Activated B cell treated with CpG ODN at 0.5 μM for 24 hours (primary cell): ENCODE data around the gene RMI1. TPM values are rescaled to one million over a fixed set of nuclear protein-coding genes. Genes with fewer than 3 reads are reported as not detected.

ENCODE experiments used
- ATAC-seq: fragments of 200-7000 bp; cut with Tn5 transposase; one replicate; pipeline ENCODE4 v1.10.0; 2021; ENCODE audit warnings: low read depth, mild to moderate bottlenecking, moderate library complexity
- CTCF ChIA-PET: fragments of 350-600 bp; sonication (Branson Sonifier 250); formaldehyde crosslinking; loops from one replicate; lab custom pipeline; 2021; ENCODE audit warnings: antibody characterized with exemption; lab: Charles Lee
- POLR2A ChIA-PET: fragments of 350-600 bp; sonication (Branson Sonifier 250); formaldehyde crosslinking; loops from one replicate; lab custom pipeline; 2021; ENCODE audit warnings: antibody characterized with exemption; lab: Charles Lee
- DNase-seq: peaks from one replicate; pipeline ENCODE4 v3.0.0; 2022
- H3K27ac Mint-ChIP-seq: one replicate; pipeline ENCODE4 v1.8.0; 2020; ENCODE audit warnings: mixed read lengths
- H3K27me3 Mint-ChIP-seq: one replicate; pipeline ENCODE4 v1.8.0; 2021; ENCODE audit warnings: mixed read lengths
- H3K36me3 Mint-ChIP-seq: one replicate; pipeline ENCODE4 v1.8.0; 2021; ENCODE audit warnings: low read depth, mixed read lengths
- H3K4me1 Mint-ChIP-seq: one replicate; pipeline ENCODE4 v1.8.0; 2021; ENCODE audit warnings: mixed read lengths
- H3K4me3 Mint-ChIP-seq: one replicate; pipeline ENCODE4 v1.8.0; 2020; ENCODE audit warnings: mild to moderate bottlenecking, mixed read lengths
- H3K9me3 Mint-ChIP-seq: one replicate; pipeline ENCODE4 v1.8.0; 2020; ENCODE audit warnings: mixed read lengths
- intact Hi-C: fragments of 100-400 bp; cut with micrococcal nuclease; formaldehyde crosslinking; loops from one replicate; pipeline ENCODE4 v1.15.1; 2024
- total RNA-seq: library from RNA; stranded (reverse); gene quantifications from 2 replicates; pipeline ENCODE4 v1.2.3, GENCODE V29; 2022
- TF ChIP-seq, protein P1 (sequence below): fragments of 200-600 bp; IDR thresholded peaks from one replicate; pipeline ENCODE4 v1.8.0; 2022; ENCODE audit warnings: antibody characterized with exemption, mild to moderate bottlenecking

The RMI1 gene
- total RNA-seq, 1 donor from 2014 or later: 8.5 TPM

DNA sequence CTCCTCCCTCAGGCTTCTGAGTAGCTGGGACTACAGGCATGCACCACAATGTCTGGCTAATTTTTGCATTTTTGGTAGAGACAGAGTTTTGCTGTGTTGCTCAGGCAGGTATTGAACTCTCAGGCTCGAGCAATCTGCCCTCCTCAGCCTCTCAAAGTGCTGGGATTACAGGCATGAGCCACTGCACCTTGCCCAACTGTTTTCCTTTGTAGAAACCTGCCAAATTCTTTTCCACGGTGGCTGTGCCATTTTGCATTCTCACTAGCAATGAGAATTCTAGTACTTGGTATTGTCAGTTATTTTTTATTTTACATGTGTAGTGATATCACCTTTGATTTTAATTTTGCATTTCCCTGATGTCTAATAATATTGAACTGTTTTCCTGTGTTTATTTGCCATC lies 7.8 kb downstream of the RMI1 start:
- no peak overlapping the region for H3K4me3 Mint-ChIP-seq
- no peak overlapping the region for H3K27ac Mint-ChIP-seq
- no peak for ATAC-seq
- H3K27me3 Mint-ChIP-seq: no peaks in the 10 kb centered on the region
- TF ChIP-seq, protein P1, sequence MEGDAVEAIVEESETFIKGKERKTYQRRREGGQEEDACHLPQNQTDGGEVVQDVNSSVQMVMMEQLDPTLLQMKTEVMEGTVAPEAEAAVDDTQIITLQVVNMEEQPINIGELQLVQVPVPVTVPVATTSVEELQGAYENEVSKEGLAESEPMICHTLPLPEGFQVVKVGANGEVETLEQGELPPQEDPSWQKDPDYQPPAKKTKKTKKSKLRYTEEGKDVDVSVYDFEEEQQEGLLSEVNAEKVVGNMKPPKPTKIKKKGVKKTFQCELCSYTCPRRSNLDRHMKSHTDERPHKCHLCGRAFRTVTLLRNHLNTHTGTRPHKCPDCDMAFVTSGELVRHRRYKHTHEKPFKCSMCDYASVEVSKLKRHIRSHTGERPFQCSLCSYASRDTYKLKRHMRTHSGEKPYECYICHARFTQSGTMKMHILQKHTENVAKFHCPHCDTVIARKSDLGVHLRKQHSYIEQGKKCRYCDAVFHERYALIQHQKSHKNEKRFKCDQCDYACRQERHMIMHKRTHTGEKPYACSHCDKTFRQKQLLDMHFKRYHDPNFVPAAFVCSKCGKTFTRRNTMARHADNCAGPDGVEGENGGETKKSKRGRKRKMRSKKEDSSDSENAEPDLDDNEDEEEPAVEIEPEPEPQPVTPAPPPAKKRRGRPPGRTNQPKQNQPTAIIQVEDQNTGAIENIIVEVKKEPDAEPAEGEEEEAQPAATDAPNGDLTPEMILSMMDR: no peak
- DNase-seq: no peak
- ChIA-PET POLR2A (no interaction called here), CTCF (no interaction called here)
- H3K4me1 Mint-ChIP-seq: peaks cover 29% of the 10 kb centered on the region
- intact Hi-C loops: no loop called here
- H3K9me3 Mint-ChIP-seq: no peaks in the 10 kb centered on the region
- peaks cover 11% of the 10 kb centered on the region for H3K36me3 Mint-ChIP-seq

DNA sequence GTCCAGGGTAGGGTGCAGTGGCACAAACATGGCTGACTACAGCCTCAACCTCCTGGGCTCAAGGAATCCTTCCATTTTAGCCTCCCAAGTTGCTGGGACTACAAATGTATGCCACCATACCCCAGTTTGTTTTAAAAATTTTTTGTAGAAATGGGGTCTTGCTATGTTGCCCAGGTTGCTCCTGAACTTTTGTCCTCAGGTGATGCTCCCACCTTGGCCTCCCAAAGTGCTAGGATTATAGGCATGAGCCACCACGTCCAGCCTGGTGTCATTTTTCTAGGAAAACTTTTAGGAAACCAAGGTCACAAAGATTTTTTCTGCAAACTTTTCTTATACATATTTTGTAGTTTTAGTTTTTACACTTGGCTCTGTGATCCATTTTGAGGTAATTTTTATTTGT lies 10.8 kb downstream of the RMI1 start:
- no peaks in the 10 kb centered on the region for H3K27me3 Mint-ChIP-seq
- no peak for ATAC-seq
- H3K27ac Mint-ChIP-seq: no peak overlapping the region
- H3K36me3 Mint-ChIP-seq: peaks cover 14% of the 10 kb centered on the region
- H3K4me1 Mint-ChIP-seq: peaks cover 20% of the 10 kb centered on the region
- intact Hi-C loops: no loop called here
- ChIA-PET CTCF (no interaction called here), POLR2A (no interaction called here)
- no peaks in the 10 kb centered on the region for H3K9me3 Mint-ChIP-seq
- no peak overlapping the region for H3K4me3 Mint-ChIP-seq
- DNase-seq: no peak
- TF ChIP-seq, protein P1: no peak

DNA sequence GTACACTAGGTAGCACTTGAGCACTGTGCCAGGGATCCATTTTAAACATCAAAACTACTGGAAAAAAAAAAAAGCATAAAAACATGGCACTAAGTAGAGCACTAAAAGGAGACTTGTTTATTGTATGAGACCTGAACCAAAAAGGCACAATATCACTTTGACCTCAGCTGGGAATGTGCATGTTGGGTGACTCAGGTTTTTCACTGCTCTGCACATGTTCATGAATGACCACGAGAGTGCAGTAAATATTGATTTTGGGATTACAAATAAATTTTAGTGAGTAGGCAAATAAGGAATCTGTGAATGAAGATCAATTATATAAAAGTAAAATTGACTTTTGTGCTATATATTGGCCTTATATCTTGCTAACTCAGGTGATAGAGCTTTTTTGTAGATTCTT lies 11.8 kb downstream of the RMI1 start:
- Mint-ChIP-seq H3K36me3 (peaks cover 14% of the 10 kb centered on the region), H3K4me1 (peaks cover 10% of the 10 kb centered on the region), H3K27ac (no peak overlapping the region), H3K4me3 (no peak overlapping the region), H3K27me3 (no peaks in the 10 kb centered on the region), H3K9me3 (no peaks in the 10 kb centered on the region)
- ATAC-seq: no peak
- CTCF ChIA-PET: no interaction called here
- DNase-seq: no peak
- intact Hi-C loops: no loop called here
- TF ChIP-seq, protein P1: no peak
- POLR2A ChIA-PET: no interaction called here

DNA sequence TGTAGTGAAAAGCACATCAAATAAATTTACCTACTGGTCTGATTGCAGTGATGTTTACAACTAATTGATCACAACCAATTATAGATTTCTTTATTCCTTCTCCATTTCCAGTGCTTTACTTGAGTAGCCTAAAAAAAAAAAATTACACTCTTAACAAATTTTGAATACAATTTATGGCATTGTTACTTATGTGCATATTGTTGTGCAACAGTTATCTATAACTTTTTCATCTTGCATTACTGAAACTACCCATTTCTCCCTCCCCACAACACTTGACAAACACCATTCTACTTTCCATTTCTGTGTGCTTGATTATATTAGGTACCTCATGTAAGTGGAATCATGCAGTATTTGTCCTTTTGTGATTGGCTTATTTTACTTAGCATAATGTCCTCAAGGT lies 12.3 kb downstream of the RMI1 start:
- Mint-ChIP-seq H3K4me3 (no peak overlapping the region), H3K9me3 (no peaks in the 10 kb centered on the region), H3K36me3 (peaks cover 14% of the 10 kb centered on the region), H3K27me3 (no peaks in the 10 kb centered on the region), H3K27ac (no peak overlapping the region), H3K4me1 (peaks cover 8% of the 10 kb centered on the region)
- intact Hi-C loops: no loop called here
- ATAC-seq (no peak), DNase-seq (no peak)
- TF ChIP-seq, protein P1: no peak
- ChIA-PET CTCF (no interaction called here), POLR2A (no interaction called here)

DNA sequence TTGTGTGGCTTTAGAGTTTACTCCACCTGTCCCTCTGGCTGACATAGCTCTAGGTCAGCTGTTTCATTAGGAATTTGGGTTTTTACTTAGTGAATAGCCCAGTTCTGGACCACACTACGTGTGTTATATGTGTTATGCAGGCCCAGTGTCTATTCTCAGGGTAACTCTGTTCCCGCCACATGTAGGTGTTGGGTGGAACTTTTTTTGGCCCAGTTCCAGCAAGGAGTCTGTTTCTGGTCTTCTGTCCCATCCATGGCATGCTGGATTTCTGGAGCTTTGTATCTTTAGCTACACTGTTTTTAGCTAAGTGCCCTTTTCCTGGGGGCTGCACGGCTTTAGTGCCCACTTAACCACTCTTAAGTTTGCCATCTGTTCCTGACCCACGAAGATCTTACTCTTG lies 15.5 kb downstream of the RMI1 start:
- Mint-ChIP-seq H3K36me3 (peaks cover 9% of the 10 kb centered on the region), H3K4me1 (no peaks in the 10 kb centered on the region), H3K27ac (no peak overlapping the region), H3K4me3 (no peak overlapping the region), H3K9me3 (no peaks in the 10 kb centered on the region), H3K27me3 (no peaks in the 10 kb centered on the region)
- DNase-seq (no peak), ATAC-seq (no peak)
- TF ChIP-seq, protein P1: no peak
- intact Hi-C loops: no loop called here
- ChIA-PET CTCF (no interaction called here), POLR2A (no interaction called here)
